Mammary epithelial cell (primary cell): Measurements from ENCODE around the gene ALG2.

Experiments
- CTCF ChIP-seq, 2 donors: IDR thresholded peaks in 1 of 2; conservative IDR thresholded peaks in 1 of 2; 2 replicates each; pipeline ENCODE4 v1.5.1; 2011 to 2012; ENCODE audit warnings: inconsistent platforms in 2 of 2, low read length in 2 of 2, mild to moderate bottlenecking in 2 of 2, control low read depth in 1 of 2, low read depth in 1 of 2; ENCODE audit not compliant: insufficient read depth in 1 of 2; ENCODE audit errors: extremely low read depth in 1 of 2
- EZH2 ChIP-seq: IDR thresholded peaks from 2 replicates; pipeline ENCODE4 v1.6.1; 2012; ENCODE audit warnings: low read length, inconsistent platforms, borderline replicate concordance

GRCh38 chr9:99185934-99186333 lies 35.8 kb downstream of the ALG2 start:
- no peak for TF ChIP-seq CTCF (conservative IDR thresholded peaks at IDR 0.05 in 1 of 2, IDR thresholded peaks at IDR 0.05 in 1 of 2; ENCODE audit: extremely low read depth in 1 of 2, insufficient read depth in 1 of 2, low read depth in 1 of 2, low read length in 2 of 2)
- TF ChIP-seq EZH2 = no peak
